Neural crest cell (in vitro differentiated cells): Measurements from ENCODE around the gene LIX1. TPM values are rescaled to one million over a fixed set of nuclear protein-coding genes. Genes with fewer than 3 reads are reported as not detected.
"Not testable (repeated sequence)": the region's sequence is repeated elsewhere in the genome, so short reads cannot be mapped to it uniquely, and the experiment has no call there.

ENCODE experiments used
- DNase-seq: peaks from one replicate; pipeline ENCODE4 v3.0.0; 2021; ENCODE audit warnings: low read depth, mixed read lengths, low spot score
- H3K27ac Mint-ChIP-seq: one replicate; pipeline ENCODE4 v1.8.0; 2021; ENCODE audit warnings: mild to moderate bottlenecking, mixed read lengths; ENCODE audit not compliant: unreplicated experiment
- H3K27me3 Mint-ChIP-seq: 2 replicates; pipeline ENCODE4 v1.8.0; 2021; ENCODE audit warnings: low read depth, mild to moderate bottlenecking, mixed read lengths
- H3K36me3 Mint-ChIP-seq: 2 replicates; pipeline ENCODE4 v1.8.0; 2021; ENCODE audit warnings: low read depth, mild to moderate bottlenecking, mixed read lengths
- H3K4me1 Mint-ChIP-seq: 2 replicates; pipeline ENCODE4 v1.8.0; 2021; ENCODE audit warnings: mixed read lengths
- H3K4me3 Mint-ChIP-seq: one replicate; pipeline ENCODE4 v1.8.0; 2021; ENCODE audit warnings: mild to moderate bottlenecking, mixed read lengths
- H3K9me3 Mint-ChIP-seq: 2 replicates; pipeline ENCODE4 v1.8.0; 2021; ENCODE audit warnings: mixed read lengths
- total RNA-seq: library from RNA; stranded (reverse); gene quantifications from 2 replicates; pipeline ENCODE4 v1.2.1, GENCODE V29; 2021
- TF ChIP-seq, protein P1 (sequence below): fragments of 200-600 bp; sonication (generic); conservative IDR thresholded peaks from 2 replicates; pipeline ENCODE4 v1.5.0; 2021; ENCODE audit warnings: antibody characterized with exemption, mild to moderate bottlenecking

Gene LIX1
- total RNA-seq, 1 donor from 2014 or later = 19.7 TPM

DNA sequence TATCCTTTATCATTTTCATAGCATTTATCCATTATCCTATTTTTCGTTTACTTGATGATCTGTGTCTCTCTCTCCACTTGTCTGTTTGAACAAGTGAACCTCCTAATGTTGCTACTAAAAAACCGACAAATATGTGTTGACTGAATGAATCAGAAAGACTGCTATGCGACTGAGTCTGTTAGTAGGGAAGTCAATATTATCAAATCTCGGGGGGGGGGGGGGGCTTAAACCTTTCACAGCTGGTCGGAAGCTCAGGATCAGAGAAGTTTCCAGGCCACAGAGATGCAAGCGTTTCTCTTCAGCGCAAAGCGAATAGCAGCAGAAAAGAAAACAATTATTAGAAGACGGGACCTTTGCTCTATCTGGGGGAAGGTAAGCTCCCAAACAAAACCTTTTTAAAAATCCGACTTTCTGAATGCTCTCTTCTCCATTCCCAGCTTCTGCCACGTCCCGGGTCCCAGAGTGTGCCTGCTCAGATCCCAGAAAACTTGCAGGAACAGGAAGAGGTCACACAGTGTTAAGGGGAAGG, 40.2 kb upstream of the LIX1 start:
- H3K9me3 Mint-ChIP-seq = peaks cover 3% of the 10 kb centered on the region
- H3K27ac Mint-ChIP-seq = peak overlapping the region; percentile 100

DNA sequence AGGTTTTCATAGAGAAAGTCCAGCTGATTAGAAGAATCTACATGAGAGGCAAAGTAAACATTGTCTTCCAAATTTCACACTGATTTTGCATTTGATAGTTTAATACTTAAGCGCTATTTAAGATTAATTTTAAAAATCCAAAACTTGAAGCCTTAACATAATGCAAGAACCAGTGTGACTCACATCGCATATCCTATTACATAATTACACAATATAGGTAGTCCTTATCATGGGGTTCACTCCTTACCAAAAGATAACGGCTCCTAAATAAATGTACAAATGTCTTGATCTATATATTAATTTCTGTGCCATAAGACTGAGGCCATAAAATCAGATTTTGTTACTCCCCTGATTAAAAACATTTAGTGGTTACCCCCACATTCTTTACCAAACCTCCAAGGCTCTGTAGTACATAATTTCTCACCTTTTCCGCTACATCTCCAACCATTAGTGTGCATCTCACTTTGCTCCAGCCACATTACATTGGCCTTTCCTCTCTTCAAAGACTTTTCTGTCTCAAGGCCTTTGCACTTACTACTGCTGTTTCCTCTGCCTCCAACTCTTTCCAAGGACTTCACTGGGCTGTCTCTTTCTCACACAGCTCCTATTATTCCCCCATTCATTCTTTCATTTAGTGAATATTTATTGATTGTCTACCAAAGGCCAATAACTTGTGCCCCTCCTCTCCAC, 39.6 kb upstream of the LIX1 start:
- TF ChIP-seq, protein P1, sequence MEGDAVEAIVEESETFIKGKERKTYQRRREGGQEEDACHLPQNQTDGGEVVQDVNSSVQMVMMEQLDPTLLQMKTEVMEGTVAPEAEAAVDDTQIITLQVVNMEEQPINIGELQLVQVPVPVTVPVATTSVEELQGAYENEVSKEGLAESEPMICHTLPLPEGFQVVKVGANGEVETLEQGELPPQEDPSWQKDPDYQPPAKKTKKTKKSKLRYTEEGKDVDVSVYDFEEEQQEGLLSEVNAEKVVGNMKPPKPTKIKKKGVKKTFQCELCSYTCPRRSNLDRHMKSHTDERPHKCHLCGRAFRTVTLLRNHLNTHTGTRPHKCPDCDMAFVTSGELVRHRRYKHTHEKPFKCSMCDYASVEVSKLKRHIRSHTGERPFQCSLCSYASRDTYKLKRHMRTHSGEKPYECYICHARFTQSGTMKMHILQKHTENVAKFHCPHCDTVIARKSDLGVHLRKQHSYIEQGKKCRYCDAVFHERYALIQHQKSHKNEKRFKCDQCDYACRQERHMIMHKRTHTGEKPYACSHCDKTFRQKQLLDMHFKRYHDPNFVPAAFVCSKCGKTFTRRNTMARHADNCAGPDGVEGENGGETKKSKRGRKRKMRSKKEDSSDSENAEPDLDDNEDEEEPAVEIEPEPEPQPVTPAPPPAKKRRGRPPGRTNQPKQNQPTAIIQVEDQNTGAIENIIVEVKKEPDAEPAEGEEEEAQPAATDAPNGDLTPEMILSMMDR = no peak
- Mint-ChIP-seq H3K36me3 (peaks cover 28% of the 10 kb centered on the region), H3K27me3 (no peaks in the 10 kb centered on the region), H3K4me3 (peak overlapping the region; percentile 95), H3K9me3 (peaks cover 3% of the 10 kb centered on the region), H3K4me1 (peaks cover 32% of the 10 kb centered on the region), H3K27ac (peak overlapping the region; percentile 100)
- DNase-seq = no peak

More for the DNA sequence above, 40.2 kb upstream of the LIX1 start:
- Mint-ChIP-seq H3K27me3 (no peaks in the 10 kb centered on the region), H3K4me3 (peak overlapping the region; percentile 95), H3K4me1 (peaks cover 32% of the 10 kb centered on the region), H3K36me3 (peaks cover 28% of the 10 kb centered on the region)
- TF ChIP-seq, protein P1 = no peak
- no peak for DNase-seq

GRCh38 chr5:97179457-97179856, 37.0 kb upstream of the LIX1 start:
- H3K4me3 Mint-ChIP-seq, H3K9me3 Mint-ChIP-seq, H3K27ac Mint-ChIP-seq, DNase-seq, H3K27me3 Mint-ChIP-seq: not testable (repeated sequence)
- peaks cover 32% of the 10 kb centered on the region for H3K4me1 Mint-ChIP-seq
- peaks cover 34% of the 10 kb centered on the region for H3K36me3 Mint-ChIP-seq

GRCh38 chr5:97172227-97172626, 29.8 kb upstream of the LIX1 start:
- Mint-ChIP-seq H3K4me1 (no peaks in the 10 kb centered on the region), H3K4me3 (no peak overlapping the region), H3K9me3 (no peaks in the 10 kb centered on the region), H3K27me3 (no peaks in the 10 kb centered on the region), H3K27ac (no peak overlapping the region), H3K36me3 (peaks cover 29% of the 10 kb centered on the region)
- no peak for DNase-seq
- TF ChIP-seq, protein P1 = no peak

- TF ChIP-seq, protein P1 = no peak
- Mint-ChIP-seq H3K36me3 (peaks cover 27% of the 10 kb centered on the region), H3K4me1 (no peaks in the 10 kb centered on the region), H3K27me3 (no peaks in the 10 kb centered on the region), H3K9me3 (no peaks in the 10 kb centered on the region), H3K27ac (no peak overlapping the region), H3K4me3 (no peak overlapping the region)
- DNase-seq = no peak
These were observed 29.3 kb upstream of the LIX1 start for GRCh38 chr5:97171703-97172102.

- Mint-ChIP-seq H3K27ac (no peak overlapping the region), H3K27me3 (no peaks in the 10 kb centered on the region), H3K4me1 (no peaks in the 10 kb centered on the region), H3K4me3 (no peak overlapping the region), H3K9me3 (no peaks in the 10 kb centered on the region), H3K36me3 (peaks cover 17% of the 10 kb centered on the region)
- TF ChIP-seq, protein P1 = no peak
- no peak for DNase-seq
These were observed 25.0 kb upstream of the LIX1 start for GRCh38 chr5:97167435-97167834.
